ENCODE measurements around the gene DBF4B.

The DBF4B gene

GRCh38 chr17:44760474-44761308 is 52.2 kb downstream of the DBF4B start:
- DNase-seq (ENCODE audit: low spot score), result no peak

DNA sequence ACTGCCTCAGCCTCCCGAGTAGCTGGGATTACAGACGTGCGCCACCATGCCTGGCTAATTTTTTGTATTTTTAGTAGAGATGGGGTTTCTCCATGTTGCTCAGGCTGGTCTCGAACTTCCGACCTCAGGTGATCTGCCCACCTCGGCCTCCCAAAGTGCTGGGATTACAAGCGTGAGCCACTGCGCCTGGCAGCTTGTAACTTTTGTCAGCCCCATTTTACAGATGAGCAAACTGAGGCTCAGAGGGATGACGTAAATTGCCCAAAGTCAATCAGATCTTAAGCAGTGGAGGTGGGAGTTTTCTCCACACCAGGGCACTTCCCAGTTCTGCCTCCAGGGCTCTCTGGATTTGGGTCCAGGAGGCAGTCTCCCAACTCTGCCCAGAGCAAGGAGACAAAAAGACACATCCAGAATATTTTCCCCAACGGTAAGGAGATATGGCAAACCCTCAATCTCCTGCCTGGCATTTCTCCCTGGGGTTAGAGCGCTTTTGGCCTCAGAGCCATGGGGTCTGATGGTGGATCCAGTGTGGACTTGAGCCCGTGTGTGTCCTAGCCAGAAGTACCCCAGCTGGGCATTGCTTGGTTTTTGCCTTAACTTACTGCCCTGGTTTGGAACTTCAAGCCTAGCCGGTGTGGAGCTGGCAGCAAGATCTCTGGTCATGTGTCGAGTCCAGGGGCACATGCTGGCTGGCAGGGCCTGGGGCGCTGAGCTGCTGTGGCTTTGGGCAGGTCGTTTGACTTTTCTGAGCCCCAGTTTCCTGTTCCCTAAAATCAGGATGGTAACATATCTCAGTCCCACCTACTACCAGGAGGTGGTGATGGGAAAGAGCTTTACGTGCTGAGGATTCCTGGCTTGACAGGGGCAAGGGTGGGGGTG is 53.7 kb downstream of the DBF4B start:
- no peak for DNase-seq (ENCODE audit: low spot score)

DNA sequence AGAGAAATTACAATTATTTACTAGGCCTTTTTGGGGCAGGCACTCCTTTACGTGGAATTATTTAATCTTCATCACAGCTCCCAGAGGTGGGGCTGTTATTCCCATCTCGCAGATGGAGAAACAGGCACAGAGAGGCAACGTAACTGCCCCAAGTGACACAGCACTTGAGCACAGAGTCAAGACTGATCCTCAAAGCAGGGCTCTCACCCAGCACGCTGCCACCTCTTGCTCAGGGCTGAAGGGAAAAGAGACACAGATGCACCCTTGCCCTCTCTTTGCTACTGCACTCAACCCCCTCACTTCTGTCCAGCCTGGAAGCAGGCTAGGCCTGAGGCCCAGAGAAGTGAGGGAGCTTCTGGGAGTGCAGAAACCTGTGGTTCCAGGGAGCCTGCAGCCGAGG is 54.7 kb downstream of the DBF4B start:
- no peak for DNase-seq (ENCODE audit: low spot score)

DNA sequence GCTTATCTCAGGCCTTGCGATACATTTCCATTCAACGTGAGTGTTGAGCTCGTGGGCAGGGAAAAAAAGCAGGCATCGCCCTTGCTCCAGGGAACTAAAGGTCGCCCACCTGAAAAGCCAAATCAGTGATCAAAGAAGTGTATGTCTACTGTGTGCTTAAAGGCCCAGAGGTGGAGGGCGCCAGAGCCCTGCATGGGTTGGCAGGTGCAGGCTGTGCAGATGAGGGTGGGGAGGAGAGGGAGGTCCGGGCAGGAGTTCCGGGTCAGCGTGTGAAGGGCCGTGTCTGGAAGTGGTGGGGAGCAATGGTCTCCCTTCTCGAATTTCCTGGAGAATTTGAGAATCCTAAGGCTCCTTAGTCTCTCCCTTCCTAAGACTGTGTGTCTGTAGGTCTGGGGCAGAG is 57.5 kb downstream of the DBF4B start:
- DNase-seq (ENCODE audit: low spot score), result no peak

GRCh38 chr17:44766409-44767038 is 58.1 kb downstream of the DBF4B start:
- DNase-seq (ENCODE audit: low spot score), result no peak

GRCh38 chr17:44767493-44767892 is 59.0 kb downstream of the DBF4B start:
- no peak for DNase-seq (ENCODE audit: low spot score)

- DNase-seq (ENCODE audit: low spot score), result no peak
Measured at GRCh38 chr17:44768505-44769142, 60.2 kb downstream of the DBF4B start.

- no peak for DNase-seq (ENCODE audit: low spot score)
Measured at GRCh38 chr17:44769230-44769629, 60.8 kb downstream of the DBF4B start.

DNA sequence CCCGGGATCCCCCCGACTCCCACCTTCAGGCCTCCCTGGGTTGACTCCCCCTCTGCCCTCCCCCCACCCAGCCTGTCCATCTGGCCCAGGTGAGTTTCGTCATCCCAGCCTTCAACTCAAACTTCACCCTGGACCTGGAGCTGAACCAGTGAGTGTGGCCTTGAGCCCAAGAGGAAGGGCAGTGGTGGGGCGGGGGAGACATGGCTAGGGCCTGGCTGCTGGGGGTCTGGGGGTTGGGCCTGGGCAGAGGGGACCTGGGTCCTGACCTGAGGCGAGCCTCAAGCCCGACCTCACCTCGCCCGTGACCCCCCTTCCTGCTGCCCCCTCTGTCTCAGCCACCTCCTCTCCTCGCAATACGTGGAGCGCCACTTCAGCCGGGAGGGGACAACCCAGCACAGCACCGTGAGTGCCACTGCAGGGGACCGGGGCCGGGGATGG is 61.2 kb downstream of the DBF4B start:
- DNase-seq (ENCODE audit: low spot score), result no peak

DNA sequence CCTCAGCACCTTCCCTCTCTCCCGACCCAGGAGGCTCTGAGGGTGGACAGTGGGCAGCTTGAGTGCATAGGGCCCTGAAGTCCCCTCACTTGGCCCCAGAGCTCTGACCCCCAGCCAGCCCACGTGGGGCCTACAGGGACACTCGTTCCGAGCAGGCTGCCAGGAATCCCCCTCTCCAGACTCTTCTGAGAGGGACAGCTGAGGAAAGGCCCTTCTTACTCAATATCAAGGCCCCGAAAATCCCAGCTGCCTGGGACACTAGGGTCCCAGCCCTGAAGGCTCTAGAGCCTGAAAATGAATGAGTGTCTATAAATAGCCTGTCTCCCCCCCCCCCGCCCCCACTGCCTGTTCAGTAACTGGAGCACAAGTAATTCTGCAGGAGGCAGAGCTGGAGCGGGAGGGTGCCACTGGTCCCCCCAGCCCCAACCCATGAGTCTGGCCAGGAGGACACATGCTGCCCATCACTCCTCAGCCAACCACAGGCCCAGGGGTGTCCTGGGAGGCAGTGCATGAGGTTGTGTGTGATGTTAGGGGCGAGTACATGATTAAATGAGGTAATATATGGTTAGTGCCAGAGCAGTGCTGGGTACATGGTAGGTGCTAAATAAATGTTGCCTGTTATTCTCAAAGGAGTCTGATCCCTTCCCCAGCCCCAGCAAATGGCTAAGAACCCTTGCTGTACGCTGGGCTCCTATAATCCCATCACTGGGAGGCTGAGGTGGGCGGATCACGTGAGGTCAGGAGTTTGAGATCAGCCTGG is 61.9 kb downstream of the DBF4B start:
- DNase-seq (ENCODE audit: low spot score), result no peak

DNA sequence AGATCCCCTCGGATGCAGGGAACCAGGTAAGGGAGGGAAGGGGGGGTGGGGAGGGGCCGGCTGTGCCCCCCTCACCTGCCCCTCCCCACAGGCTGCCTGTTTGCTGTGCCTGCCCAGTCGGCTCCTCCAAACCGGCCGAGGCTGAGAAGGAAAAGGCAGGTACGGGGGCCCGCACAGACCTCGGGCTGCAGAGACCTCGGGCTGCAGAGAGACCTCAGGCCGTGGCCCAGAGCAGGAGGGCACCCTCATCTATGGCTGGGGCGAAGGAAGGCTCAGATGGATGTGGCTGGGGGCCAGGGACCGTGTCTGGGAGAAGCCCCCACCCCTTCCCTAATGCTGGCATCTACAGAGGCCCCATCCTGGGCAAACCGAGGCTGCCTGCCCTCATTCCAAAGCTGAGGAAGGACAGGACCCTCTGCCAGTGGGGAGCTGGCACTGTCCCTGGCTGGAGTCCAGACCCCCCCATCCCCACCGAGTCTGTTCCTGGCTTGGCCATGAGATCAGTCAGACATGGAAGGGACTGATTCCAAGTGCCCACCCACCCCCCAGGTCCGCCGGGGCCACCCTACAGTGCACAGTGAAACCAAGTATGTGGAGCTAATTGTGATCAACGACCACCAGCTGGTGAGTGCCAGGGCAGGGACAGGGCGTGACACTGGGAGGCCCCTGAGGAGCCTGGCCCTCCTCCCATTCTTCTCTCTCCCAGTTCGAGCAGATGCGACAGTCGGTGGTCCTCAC is 64.0 kb downstream of the DBF4B start:
- DNase-seq (ENCODE audit: low spot score), result no peak

DNA sequence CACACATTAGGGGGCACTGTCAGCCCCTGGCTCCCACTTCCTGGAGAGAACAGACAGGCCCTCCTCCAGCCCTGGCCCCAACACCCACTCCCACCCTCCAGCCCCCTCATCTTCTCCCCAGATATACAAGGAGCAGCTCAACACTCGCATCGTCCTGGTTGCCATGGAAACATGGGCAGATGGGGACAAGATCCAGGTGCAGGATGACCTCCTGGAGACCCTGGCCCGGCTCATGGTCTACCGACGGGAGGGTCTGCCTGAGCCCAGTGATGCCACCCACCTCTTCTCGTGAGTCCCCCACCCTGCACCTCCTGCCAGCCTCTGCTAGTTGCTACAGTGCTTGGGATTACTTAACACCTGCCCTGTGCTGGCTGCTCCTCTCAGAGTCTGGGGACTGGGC is 64.7 kb downstream of the DBF4B start:
- no peak for DNase-seq (ENCODE audit: low spot score)

DNA sequence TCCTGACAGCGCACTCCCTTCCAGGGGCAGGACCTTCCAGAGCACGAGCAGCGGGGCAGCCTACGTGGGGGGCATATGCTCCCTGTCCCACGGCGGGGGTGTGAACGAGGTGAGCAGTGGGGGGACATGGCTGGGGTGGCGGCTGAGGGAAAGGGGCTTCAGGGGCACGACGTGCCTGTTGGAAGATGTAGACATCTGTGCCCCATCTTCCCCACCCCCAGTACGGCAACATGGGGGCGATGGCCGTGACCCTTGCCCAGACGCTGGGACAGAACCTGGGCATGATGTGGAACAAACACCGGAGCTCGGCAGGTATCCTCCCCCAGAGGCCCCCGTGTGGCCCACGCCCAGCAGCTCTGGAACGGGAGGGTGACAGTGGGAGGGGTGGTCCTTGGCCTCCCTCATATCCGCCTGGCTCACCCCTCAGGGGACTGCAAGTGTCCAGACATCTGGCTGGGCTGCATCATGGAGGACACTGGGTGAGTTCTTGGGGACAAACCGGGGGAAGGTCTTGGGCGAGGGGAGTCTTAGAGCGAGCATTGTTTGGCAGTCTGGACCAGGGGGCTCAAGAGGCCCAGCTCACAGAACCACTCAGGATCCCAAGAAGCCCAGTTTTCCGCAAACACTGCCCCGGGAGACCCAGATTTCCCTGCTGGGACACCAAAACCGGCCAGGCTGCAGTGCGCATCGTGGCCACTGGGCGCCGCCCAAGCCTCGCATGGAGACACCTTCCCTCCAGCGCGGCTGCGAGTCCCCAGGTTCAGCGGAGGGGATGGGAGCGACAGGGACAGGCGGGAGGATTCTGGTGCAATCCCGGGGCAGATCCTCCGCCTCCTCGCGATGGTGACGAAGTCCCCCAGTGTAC is 66.0 kb downstream of the DBF4B start:
- DNase-seq (ENCODE audit: low spot score), result peak; percentile 77

GRCh38 chr17:44775136-44775837 is 66.8 kb downstream of the DBF4B start:
- peak; percentile 99 for DNase-seq (ENCODE audit: low spot score)

DNA sequence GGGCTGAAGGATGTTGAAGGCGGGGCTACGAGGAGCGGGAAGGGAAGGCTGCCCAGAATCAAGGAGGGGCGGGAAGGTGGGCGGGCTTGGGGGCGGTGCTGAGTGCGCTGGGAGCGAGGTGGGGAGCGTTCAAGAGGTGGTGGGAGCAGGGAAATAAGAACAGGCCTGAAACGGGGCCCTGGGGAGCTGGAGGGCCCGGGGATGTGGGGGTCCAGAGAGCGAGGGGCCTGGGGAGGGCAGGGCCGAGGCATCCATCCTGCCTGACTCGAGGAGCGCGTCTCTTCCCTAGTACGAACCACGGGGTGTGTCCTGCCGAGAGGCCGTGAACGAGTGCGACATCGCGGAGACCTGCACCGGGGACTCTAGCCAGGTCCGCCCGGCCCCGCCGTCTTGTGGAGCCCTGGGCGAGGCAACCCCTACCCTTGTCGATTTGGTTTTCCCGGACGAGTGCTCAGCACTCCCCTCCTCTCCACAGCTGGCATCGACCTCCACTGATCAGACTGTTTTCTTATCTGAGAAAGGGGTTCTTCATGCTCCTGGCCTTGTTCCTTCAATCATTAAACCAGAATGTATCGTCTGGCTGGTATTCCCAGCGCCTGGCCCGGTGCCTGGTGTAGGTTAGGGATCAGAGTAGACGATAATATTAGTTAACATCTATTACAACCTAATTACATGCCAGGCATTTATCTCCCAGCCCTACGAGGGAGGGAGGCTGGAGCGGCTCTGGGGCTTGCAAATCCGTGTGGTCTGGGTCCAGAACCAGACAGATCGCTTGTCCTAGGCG is 67.6 kb downstream of the DBF4B start:
- no peak for DNase-seq (ENCODE audit: low spot score)

DNA sequence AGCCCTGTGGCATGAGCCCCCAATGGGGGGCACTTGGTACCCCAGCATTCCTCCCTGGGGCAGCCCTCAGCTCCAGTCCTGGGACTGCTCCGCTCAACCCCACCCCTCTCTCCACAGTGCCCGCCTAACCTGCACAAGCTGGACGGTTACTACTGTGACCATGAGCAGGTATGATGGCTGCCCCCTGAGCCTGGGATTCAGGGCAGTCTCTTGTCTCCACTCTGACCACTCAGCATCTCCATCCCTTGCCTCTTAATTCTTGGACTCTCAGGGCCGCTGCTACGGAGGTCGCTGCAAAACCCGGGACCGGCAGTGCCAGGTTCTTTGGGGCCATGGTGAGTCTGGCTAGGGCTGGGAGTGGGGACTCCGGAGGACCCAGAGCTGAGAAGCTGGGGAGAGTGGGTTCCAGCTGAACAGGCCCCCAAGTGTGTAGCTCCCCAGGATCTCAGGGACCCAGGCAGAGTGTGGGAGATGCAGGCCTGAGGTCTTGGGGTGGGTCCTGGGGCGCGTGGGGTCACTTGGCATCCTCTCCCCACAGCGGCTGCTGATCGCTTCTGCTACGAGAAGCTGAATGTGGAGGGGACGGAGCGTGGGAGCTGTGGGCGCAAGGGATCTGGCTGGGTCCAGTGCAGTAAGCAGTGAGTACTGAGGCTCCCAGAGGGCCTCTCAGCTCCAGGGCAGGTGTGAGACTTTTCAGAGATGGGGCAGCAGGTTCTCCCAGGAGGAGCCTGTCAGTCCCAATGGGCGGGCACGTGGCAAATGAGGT is 68.3 kb downstream of the DBF4B start:
- no peak for DNase-seq (ENCODE audit: low spot score)
